Stimulated activated CD4-positive, alpha-beta T cell treated with anti-CD3 and anti-CD28 coated beads, TNF-alpha, amount 100 ng/mL, for 1 hour (primary cell): Measurements from ENCODE around the gene ANKRD12.
A peak's percentile ranks its signal among the peaks of the same experiment; 100 is the strongest.
"Not testable (repeated sequence)": the region's sequence is repeated elsewhere in the genome, so short reads cannot be mapped to it uniquely, and the experiment has no call there.

Experiments used
- DNase-seq, 3 donors: peaks; one replicate each; pipeline ENCODE4 v3.0.0-alpha.2; 2020; ENCODE audit warnings: low read depth in 3 of 3, low spot score in 1 of 3

ANKRD12 gene

DNA sequence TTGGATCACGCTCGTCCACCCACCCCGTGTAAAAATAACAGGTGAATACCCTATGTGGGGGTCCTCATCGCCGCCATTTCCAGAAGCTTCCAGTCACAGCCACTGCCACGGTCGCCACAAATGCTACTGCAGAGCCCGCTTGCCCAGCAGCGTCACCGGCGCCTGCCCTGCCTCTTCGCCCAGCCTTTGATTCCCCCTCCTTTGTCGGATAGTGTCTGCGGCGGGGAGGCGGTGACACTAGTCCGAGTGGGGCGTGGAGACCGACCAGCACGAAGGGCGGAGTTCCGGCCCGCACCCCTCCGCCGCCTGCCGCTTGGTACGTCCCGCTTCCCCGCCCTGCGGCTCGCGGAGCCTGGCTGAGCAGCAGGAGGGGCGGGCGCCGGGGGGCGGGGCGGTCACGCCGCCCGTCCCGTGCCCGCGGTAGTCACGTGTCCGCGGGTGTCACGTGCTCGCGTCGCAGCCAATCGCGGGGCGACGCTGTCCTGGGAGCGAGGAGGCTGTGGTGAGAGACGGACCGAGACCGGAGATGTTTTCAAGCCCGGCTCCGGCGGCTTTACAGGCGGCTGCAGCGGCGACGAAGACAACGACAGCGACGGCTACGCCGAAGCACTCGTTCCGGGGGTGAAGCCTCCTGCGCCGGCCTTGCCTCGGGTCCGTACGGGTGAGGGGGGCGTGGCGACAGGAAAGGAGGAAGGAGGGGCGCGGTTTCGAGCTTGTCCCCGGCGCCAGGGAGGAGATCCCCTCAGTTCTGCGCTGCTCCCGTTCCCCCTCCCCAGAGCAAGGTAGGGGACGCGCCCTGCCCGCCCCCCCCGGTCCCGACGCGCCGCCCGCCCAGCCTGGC lies at the start of gene ANKRD12:
TSS of gene ANKRD12 (plus strand) at position 467 of the 841 bp plus-strand sequence. CDS start 45,652 bp downstream, outside the sequence.
- DNase-seq = peak; percentile 94 to 97 (median 96)

GRCh38 chr18:9087144-9087543 lies 49.4 kb upstream of the ANKRD12 start:
- DNase-seq = no peak

- no peak for DNase-seq
These were observed 48.3 kb upstream of the ANKRD12 start for GRCh38 chr18:9088252-9088651.

- not testable (repeated sequence) for DNase-seq
These were observed 47.9 kb upstream of the ANKRD12 start for GRCh38 chr18:9088727-9089126.

DNA sequence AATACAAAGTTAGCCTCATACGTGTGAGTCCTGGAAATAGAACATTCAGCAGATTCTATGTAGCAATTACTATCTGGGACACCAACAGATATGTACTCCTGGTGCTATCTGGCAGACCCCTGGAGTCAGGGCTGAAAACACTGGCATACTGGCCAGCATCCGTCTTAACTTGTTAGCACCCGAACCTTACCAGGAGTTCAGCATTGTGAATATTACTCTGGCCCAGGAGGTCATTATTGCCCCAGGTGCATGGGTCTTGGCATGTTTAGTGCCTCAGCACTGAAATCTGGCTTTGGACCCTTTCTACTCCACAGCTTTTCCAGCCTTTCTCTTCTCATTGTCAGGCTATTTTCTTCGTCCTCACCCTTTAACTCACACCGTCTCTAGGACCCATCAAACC lies 46.0 kb upstream of the ANKRD12 start:
- no peak for DNase-seq

DNA sequence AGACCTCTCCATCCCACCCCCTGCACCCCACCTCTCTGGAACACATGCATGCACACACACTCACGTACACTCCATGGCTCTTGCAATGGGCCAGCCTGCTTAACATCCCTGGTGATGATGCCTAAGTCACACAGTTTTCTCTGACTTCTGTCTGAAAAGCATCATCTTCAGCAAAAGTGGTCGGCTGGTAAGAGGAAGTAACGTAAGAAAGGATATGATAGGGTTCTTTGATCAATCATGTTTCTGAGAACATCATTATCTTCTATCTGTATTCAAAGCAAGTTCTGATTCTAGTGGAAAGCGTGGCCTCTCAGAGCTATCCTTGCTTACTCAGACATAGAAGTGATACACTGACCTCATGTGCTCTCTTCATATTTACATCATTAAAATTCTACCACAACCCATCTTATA lies 45.5 kb upstream of the ANKRD12 start:
- DNase-seq = no peak

DNA sequence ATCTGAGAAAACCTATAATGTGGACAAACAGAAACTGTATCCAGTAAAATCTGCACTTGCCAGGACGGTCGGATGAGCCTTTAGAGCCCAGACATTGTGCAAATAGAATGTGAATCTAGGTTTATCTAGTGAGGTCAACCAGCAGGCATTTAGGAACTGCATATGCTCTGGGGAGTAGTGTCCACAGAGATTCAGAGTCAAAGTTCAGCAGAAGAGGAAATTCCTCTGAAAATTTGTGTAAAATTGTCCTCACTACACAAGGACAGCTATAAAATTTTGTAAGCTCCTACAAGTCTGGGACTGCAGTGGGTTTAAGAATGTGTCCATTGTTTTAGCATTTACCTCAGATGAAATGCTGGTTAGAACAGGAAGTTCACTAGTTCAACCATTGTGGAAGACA lies 43.9 kb upstream of the ANKRD12 start:
- no peak for DNase-seq

- not testable (repeated sequence) for DNase-seq
These were observed 43.5 kb upstream of the ANKRD12 start for GRCh38 chr18:9093109-9093508.

- DNase-seq = no peak
These were observed 42.0 kb upstream of the ANKRD12 start for GRCh38 chr18:9094307-9095226.

DNA sequence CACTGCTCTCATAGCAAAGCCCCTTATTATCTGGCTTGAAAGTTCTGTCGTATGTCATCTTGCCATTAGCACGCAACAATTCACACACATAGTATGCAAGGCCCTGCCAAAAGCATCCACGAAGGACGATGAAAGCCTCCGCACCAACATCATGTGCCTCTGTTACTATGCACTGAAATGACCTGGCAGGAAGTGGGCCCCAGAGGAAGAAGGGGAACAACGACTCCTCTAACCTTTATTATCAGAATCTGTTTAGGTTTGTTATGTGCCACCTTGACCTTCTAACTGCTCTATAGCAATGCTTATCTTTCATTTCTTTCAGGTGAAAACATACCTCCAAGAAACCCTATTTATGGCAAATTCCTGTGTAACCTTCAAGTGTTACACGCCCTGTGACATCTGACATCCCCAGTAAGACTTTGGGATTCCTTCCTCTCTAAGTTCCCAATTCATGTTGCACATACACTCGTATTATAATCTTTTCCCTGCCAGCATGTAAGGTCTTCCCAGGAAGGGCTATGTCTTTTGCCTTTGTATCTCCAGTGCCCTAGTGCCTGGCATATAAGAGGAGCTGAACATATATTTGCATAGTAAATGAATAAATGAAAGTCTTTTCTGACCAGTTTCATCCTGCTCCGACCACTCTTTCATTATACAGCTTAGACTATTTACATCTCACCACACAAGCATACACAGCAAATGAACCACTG lies 41.1 kb upstream of the ANKRD12 start:
- no peak for DNase-seq

DNA sequence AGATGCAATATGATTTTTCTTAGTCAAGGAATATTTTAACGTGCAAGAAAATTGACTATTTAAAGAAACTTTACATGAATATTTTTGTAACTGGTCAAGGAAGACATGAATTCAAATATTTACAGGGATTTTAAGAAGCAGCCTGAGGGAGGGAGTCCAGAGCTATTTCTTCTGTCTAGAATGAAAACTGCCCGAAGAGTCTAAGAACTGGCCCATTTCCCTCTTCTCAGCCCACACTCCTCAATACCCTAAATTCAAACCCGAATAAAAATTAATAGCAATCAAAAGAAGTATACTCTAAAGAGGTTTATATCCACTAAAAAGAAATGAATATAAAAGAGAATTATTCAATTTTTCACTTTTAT lies 40.6 kb upstream of the ANKRD12 start:
- DNase-seq = no peak

DNA sequence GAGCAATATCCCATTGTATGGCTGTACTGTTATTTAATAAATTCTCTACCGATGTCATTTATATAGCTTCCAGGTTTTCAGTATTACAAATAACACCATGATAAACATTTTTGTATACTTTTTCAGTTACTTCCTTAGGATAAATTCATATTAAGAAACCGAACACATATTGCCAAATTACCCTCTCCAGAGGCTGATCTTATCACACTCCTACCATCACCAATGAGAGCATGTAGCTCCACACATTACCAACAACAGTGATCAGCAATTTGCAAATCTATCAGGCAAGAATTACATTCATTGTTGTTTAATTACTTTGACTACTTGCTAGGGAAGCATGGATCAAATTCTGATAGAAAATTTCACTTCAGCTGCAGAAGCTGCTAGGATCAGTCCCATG lies 39.9 kb upstream of the ANKRD12 start:
- DNase-seq = no peak

- DNase-seq = no peak
These were observed 39.2 kb upstream of the ANKRD12 start for GRCh38 chr18:9097349-9097748.

GRCh38 chr18:9100796-9101195 lies 35.8 kb upstream of the ANKRD12 start:
- no peak for DNase-seq

- DNase-seq = no peak
These were observed 34.7 kb upstream of the ANKRD12 start for GRCh38 chr18:9101730-9102507.

DNA sequence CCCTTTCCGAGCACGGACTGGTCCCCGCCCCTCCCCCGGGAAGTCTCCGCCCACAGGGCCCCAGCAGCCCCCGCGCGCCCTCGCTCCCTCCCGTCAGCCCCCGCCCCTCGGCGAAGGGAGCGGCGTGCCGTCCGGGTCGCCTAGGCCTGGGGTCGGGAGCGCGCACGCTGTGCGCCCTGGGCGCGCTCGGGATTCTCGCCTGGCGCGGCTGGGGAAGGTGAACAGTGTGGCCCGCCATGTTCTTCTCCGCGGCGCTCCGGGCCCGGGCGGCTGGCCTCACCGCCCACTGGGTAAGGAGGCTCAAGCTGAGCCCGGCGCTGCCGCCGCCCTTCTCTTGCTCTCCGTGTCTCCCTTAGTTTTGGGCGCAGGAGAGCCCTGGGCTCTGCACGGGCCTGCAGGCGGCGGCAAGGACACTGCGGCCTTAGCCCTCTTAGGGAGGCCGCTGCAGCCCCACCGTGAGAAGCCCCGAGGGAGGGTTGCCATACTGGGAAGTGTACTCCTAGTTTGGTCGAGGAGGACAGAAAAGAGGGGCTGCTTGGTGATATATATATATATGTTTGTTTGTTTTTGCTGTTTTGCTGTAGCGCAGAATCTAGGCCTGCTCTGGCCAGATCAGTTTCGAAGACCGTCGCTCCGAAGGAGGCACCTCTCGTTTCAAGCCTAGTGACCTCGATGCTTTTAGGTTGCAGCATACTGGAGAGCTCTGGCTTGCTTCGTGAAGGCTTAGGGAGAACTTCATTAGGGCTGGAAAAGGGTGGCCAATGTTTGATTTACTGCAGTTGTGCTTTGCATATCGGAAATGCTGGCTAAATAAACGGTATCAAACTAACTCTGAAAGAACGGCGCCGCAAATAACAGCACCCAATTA lies 33.8 kb upstream of the ANKRD12 start, which contains the start of gene NDUFV2:
TSS of gene NDUFV2 (plus strand) at position 192 of the 868 bp plus-strand sequence. CDS start at position 237, 45 bp downstream.
- peak; percentile 90 to 96 (median 95) for DNase-seq

DNA sequence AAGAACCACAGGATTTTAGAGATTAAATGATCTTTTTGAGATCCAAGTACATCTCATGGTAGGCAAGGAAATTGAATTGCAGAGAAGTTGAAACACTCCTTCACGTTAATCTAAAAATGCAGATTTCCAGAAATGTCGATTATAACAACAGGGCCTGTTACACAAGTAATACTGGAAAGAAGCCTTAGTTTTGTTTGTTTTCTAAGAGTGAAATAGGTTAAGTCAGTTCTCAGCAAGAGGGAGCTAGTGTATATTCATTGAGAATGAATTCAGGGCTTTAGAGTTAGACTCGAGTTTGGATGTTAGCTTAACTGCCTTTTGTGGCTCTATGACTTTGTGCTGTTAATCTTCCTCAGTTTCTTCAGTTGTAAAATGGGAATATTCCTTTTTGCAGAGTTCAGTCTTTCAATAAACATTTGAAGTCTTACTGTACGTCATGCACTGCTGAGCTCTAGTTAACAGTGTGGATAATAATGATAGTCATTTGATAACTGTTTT lies 33.2 kb upstream of the ANKRD12 start:
- DNase-seq = no peak

GRCh38 chr18:9104244-9104901 lies 32.2 kb upstream of the ANKRD12 start:
- DNase-seq = no peak

DNA sequence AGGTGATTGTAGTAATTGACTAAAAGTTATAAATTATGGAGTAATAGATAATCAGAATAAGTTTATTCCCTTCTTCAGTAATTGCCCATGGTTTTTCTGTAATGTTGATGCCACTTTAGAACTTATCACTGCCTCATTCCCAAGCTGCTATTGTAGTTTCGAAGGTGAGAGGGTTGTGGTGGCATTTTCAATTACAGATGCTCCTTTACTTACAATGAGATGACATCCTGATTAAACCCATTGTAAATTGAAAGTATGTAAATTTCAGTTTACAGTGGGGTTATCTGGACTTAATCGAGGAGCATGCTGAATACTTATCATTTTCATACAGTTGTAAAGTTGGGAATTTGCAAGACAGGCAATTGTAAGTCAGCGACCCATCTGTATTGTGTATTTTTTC lies 31.2 kb upstream of the ANKRD12 start:
- DNase-seq = no peak
